IPS DF 19.7 (cell line): ENCODE measurements around the gene HGF.
"Not testable (repeated sequence)": the region's sequence is repeated elsewhere in the genome, so short reads cannot be mapped to it uniquely, and the experiment has no call there.

ENCODE experiments used
- DNase-seq: peaks from one replicate; pipeline ENCODE4 v3.0.0-alpha.2; 2013; ENCODE audit warnings: low read depth, low spot score

Gene HGF

GRCh38 chr7:81769891-81770727, at the start of gene HGF:
Gene HGF (minus strand): TSS chr7:81770047. CDS start chr7:81769971, 76 bp downstream.
- no peak for DNase-seq

GRCh38 chr7:81816312-81816711, 46.5 kb upstream of the HGF start:
- DNase-seq, result no peak

GRCh38 chr7:81812866-81813476, 43.1 kb upstream of the HGF start:
- not testable (repeated sequence) for DNase-seq

GRCh38 chr7:81811956-81812865, 42.4 kb upstream of the HGF start:
- DNase-seq, result no peak

GRCh38 chr7:81810476-81811155, 40.8 kb upstream of the HGF start:
- DNase-seq, result no peak

- DNase-seq, result not testable (repeated sequence)
Observed at GRCh38 chr7:81808310-81808709, 38.5 kb upstream of the HGF start.

GRCh38 chr7:81803267-81803666, 33.4 kb upstream of the HGF start:
- no peak for DNase-seq

GRCh38 chr7:81802251-81802650, 32.4 kb upstream of the HGF start:
- DNase-seq, result no peak

- no peak for DNase-seq
Observed at GRCh38 chr7:81801532-81801931, 31.7 kb upstream of the HGF start.

- no peak for DNase-seq
Observed at GRCh38 chr7:81791568-81792518, 22.0 kb upstream of the HGF start.

- no peak for DNase-seq
Observed at GRCh38 chr7:81790686-81791085, 20.8 kb upstream of the HGF start.

- DNase-seq, result no peak
Observed at GRCh38 chr7:81790120-81790500, 20.3 kb upstream of the HGF start.

- no peak for DNase-seq
Observed at GRCh38 chr7:81789406-81790119, 19.7 kb upstream of the HGF start.

GRCh38 chr7:81788246-81788645, 18.4 kb upstream of the HGF start:
- DNase-seq, result no peak

GRCh38 chr7:81783818-81784217, 14.0 kb upstream of the HGF start:
- no peak for DNase-seq

GRCh38 chr7:81780914-81781693, 11.3 kb upstream of the HGF start:
- DNase-seq, result no peak

GRCh38 chr7:81779706-81780105, 9.9 kb upstream of the HGF start:
- DNase-seq, result no peak

GRCh38 chr7:81777697-81778096, 7.8 kb upstream of the HGF start:
- no peak for DNase-seq
